ENCODE data around the gene SLC6A20.

GRCh38 chr3:45792516-45793172 is 3.7 kb downstream of the SLC6A20 start:
- no peak for TF ChIP-seq CTCF (optimal IDR thresholded peaks at IDR 0.05 in 1 of 3, IDR thresholded peaks at IDR 0.05 in 1 of 3, conservative IDR thresholded peaks at IDR 0.05 in 1 of 3; ENCODE audit: extremely low read depth in 1 of 3, insufficient read depth in 2 of 3, low read length in 3 of 3)
- no peak for TF ChIP-seq EZH2 (IDR thresholded peaks at IDR 0.05; ENCODE audit: low read length)

Data from keratinocyte (primary cell).